ENCODE data around the gene C1QBP.

- TF ChIP-seq EZH2 (IDR thresholded peaks at IDR 0.05; ENCODE audit: borderline replicate concordance, insufficient read depth, low read length, poor library complexity, severe bottlenecking) (no peak), SMC3 (conservative IDR thresholded peaks at IDR 0.05; ENCODE audit: poor library complexity) (no peak)
- TF ChIP-seq, protein P1, sequence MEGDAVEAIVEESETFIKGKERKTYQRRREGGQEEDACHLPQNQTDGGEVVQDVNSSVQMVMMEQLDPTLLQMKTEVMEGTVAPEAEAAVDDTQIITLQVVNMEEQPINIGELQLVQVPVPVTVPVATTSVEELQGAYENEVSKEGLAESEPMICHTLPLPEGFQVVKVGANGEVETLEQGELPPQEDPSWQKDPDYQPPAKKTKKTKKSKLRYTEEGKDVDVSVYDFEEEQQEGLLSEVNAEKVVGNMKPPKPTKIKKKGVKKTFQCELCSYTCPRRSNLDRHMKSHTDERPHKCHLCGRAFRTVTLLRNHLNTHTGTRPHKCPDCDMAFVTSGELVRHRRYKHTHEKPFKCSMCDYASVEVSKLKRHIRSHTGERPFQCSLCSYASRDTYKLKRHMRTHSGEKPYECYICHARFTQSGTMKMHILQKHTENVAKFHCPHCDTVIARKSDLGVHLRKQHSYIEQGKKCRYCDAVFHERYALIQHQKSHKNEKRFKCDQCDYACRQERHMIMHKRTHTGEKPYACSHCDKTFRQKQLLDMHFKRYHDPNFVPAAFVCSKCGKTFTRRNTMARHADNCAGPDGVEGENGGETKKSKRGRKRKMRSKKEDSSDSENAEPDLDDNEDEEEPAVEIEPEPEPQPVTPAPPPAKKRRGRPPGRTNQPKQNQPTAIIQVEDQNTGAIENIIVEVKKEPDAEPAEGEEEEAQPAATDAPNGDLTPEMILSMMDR (IDR thresholded peaks at IDR 0.05; ENCODE audit: poor library complexity, severe bottlenecking) = no peak
Measured at GRCh38 chr17:5418858-5419355, 20.0 kb downstream of the C1QBP start.

Measured in neural cell (in vitro differentiated cells).